HFF-Myc (cell line): ENCODE data around the gene TES.
"Not testable (repeated sequence)": the region's sequence is repeated elsewhere in the genome, so short reads cannot be mapped to it uniquely, and the experiment has no call there.

Experiments
- DNase-seq: peaks from one replicate; pipeline ENCODE4 v3.0.0-alpha.2; 2011; ENCODE audit warnings: low read depth; ENCODE audit errors: extremely low read depth
- H3K4me3 ChIP-seq: replicated peaks from 2 replicates; pipeline ENCODE4 v1.5.1; 2011; ENCODE audit warnings: low read depth, mild to moderate bottlenecking, control low read depth, low read length
- TF ChIP-seq, protein P1 (sequence below): IDR thresholded peaks from 2 replicates; pipeline ENCODE4 v1.5.1; 2012; ENCODE audit warnings: mild to moderate bottlenecking, low read depth, low read length, control low read depth; ENCODE audit errors: missing control alignments

Gene TES

DNA sequence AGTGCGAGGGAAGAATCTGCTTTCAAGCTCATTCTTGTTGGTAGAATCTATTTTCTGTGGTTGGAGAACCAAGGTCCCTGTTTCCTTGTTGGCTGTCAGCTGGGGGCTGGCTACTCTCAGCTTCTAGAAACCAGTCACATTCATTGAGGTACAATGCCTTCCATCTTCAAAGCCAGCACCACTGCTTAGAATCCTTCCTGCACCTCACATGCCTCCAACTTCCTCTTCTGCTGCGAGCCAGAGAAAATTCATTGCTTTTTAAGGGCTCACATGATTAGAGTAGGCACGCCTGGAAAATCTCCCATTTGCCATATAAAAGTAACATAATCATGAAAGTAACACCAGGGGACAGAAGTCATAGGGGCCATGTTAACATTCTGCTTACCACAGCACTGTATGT, 28.7 kb downstream of the TES start:
- H3K4me3 ChIP-seq: no peak overlapping the region
- TF ChIP-seq, protein P1, sequence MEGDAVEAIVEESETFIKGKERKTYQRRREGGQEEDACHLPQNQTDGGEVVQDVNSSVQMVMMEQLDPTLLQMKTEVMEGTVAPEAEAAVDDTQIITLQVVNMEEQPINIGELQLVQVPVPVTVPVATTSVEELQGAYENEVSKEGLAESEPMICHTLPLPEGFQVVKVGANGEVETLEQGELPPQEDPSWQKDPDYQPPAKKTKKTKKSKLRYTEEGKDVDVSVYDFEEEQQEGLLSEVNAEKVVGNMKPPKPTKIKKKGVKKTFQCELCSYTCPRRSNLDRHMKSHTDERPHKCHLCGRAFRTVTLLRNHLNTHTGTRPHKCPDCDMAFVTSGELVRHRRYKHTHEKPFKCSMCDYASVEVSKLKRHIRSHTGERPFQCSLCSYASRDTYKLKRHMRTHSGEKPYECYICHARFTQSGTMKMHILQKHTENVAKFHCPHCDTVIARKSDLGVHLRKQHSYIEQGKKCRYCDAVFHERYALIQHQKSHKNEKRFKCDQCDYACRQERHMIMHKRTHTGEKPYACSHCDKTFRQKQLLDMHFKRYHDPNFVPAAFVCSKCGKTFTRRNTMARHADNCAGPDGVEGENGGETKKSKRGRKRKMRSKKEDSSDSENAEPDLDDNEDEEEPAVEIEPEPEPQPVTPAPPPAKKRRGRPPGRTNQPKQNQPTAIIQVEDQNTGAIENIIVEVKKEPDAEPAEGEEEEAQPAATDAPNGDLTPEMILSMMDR: no peak
- DNase-seq: no peak

DNA sequence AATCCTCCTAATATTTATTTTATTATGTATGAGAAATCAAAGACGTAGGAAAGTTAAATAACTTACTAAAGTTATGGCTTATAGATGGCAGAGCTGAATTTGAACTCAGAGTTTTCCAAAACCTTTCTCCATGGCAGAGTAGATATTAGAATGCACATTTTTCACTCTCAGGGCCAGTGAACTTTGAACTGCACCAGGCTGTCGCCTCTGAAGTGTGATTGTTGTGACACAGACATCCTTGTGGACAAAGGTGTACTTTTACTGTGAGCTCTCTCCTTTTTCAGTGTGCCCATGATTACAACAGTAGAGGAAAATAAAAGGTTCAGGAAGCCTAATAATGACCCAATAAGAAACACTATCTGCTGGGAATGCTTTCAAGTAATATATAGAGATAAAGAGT, 29.1 kb downstream of the TES start:
- no peak overlapping the region for H3K4me3 ChIP-seq
- DNase-seq: no peak
- TF ChIP-seq, protein P1: no peak

DNA sequence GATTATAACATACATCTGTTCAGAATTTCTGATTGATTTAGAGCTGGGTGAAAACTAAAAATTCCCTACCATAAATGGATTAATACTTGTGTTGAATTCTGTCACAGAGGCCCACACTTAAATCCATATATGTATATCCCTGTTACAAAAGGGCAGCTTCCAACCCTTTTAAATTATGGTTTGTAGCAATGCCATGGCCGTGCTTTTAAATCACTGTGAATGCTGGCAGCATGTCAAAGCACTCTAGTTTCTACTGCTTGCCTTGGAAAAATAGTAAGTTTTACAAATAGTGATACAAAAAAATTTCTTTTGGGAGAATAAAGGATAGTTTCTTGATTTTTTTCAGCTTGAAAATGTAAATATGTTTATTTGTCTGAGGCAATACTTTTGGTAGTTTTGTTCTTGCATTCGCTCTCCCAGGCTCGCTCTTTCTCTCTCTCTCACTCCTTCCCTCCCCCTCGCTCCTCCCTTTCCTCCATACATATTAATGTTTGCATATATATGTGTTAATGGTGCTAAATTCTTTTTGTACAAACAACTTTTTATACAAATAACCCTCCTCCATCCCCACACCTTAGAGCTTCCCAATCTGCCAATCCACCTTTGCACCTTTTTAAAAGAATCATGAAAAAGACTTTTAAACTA, 29.8 kb downstream of the TES start:
- no peak overlapping the region for H3K4me3 ChIP-seq
- TF ChIP-seq, protein P1: no peak
- DNase-seq: no peak

DNA sequence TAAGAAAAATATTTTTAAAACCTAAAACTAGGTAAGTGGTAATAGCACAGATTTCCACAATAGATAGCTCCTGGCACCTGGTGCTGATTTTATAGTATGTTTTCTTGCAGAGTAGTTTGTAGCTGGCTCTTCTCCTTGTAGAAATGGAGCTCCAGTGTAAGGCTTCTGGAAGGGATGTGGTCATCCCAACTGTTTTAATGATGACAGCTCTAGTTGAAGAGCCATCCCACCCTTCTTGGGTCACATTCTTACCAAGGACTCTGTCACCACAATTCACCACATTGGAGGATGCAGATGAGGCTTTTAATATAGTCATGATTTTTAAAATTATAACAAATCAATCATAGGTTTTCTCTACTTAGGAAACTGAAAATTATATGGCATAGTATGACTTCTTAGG, 31.0 kb downstream of the TES start:
- TF ChIP-seq, protein P1: no peak

DNA sequence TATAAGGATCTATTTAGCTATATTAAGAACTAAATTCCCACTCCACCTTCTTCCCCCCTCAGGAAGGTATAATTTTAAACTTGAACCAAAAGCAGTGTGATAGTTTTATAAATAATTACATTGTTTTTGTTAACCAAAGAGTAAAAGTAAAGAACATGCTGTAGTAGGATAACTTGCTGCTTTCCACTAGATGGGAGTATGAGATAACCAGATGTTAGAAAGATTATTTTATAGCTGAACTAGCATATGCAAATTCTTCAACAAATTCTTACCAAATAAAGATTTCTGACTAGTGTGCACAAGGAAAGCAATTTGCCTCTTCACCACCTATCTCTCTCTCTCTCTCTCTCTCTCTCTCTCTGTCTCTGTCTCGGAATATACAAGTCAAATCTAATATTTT, 31.8 kb downstream of the TES start:
- no peak overlapping the region for H3K4me3 ChIP-seq
- TF ChIP-seq, protein P1: peak; percentile 29
- DNase-seq: no peak

More for the DNA sequence above, 31.0 kb downstream of the TES start:
- no peak overlapping the region for H3K4me3 ChIP-seq
- no peak for DNase-seq

DNA sequence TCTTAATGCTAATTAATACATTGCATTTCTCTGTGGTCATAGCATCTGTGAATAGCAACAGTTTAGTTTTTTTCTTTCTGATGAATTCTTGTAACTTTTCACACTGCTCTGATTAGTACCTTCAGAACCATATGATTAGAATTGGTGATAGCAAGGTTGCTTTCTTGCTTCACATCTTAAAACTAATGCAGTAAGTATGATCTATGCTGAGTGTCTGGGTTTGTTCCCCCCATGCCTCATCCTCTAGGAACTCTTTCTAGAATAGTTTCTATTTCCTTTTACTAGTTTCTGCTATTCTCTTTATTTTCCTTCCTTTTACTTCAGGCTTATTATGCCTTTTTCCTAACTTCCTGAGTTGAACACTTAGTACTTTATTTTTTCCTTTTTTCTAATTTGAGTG, 32.4 kb downstream of the TES start:
- TF ChIP-seq, protein P1: no peak
- no peak for DNase-seq
- H3K4me3 ChIP-seq: no peak overlapping the region

DNA sequence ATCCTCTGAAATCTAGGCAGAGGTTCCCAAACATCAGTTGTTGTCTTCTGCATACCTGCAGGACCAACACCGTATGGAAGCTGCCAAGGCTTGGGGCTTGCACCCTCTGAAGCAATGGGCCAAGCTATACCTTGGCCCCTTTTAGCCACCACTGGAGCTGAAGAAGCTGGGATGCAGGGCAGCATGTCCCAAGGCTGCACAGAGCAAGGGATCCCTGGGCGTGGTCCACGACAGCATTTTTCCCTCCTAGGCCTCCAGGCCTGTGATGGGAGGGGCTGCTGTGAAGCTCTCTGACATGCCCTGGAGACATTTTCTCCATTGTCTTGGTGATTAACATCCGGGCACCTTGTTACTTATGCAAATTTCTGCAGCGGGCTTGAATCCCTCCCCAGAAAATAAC, 34.5 kb downstream of the TES start:
- not testable (repeated sequence) for DNase-seq, H3K4me3 ChIP-seq
